ENCODE data around the gene SLC5A1. TPM values are rescaled to one million over a fixed set of nuclear protein-coding genes. Genes with fewer than 3 reads are reported as not detected.

Gene SLC5A1
- total RNA-seq, 4 donors from 2014 or later, result 0.24 TPM; not detected in 3

DNA sequence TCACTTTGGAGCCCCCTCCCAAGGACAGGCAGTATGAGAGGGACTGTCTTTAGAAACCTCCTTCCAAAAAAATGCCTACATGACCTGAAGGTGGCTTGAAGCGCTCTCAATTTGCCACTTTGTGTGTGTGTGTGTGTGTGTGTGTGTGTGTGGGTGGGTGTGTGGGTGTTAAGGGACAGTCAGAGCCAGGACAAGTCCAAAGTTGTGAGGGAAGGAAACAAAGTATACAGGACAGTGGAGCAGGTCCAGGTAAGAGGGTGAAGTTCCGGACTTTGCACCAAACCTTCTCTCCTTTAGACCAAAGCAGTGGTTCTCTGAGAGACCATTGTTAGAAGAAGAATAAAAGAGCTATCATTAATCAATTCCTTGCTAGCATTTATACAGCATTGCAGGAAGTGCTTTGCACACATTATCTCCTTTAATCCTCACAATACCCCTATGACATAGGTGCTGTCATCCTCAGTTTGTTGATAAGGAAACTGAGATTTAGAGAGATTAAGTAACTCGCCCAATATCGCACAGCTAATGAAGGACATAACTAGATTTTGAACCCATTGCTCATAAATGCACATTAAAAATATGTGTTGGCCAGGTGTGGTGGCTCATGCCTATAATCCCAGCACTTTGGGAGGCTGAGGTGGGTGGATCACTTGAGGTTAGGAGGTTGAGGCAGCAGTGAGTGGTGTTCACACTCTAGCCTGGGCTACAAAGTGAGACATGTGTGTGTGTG, 12.4 kb upstream of the SLC5A1 start:
- intact Hi-C loops (cut with DNase I; ENCODE audit: low total_unique reads), result no loop called here
- ATAC-seq (no peak), DNase-seq (no peak)
- Histone ChIP-seq H3K27ac (no peak overlapping the region), H3K4me1 (no peaks in the 10 kb centered on the region), H3K4me3 (no peak overlapping the region), H3K36me3 (no peaks in the 10 kb centered on the region), H3K9me3 (no peaks in the 10 kb centered on the region), H3K27me3 (no peaks in the 10 kb centered on the region)
- in situ Hi-C loops (cut with MboI; ENCODE audit: low sequenced_read_pairs in 4 of 4), result no loop called here
- TF ChIP-seq POLR2A (IDR thresholded peaks at IDR 0.05), result no peak
- TF ChIP-seq, protein P1, sequence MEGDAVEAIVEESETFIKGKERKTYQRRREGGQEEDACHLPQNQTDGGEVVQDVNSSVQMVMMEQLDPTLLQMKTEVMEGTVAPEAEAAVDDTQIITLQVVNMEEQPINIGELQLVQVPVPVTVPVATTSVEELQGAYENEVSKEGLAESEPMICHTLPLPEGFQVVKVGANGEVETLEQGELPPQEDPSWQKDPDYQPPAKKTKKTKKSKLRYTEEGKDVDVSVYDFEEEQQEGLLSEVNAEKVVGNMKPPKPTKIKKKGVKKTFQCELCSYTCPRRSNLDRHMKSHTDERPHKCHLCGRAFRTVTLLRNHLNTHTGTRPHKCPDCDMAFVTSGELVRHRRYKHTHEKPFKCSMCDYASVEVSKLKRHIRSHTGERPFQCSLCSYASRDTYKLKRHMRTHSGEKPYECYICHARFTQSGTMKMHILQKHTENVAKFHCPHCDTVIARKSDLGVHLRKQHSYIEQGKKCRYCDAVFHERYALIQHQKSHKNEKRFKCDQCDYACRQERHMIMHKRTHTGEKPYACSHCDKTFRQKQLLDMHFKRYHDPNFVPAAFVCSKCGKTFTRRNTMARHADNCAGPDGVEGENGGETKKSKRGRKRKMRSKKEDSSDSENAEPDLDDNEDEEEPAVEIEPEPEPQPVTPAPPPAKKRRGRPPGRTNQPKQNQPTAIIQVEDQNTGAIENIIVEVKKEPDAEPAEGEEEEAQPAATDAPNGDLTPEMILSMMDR (IDR thresholded peaks at IDR 0.05 in 4 of 5, conservative IDR thresholded peaks at IDR 0.05 in 1 of 5), result no peak

DNA sequence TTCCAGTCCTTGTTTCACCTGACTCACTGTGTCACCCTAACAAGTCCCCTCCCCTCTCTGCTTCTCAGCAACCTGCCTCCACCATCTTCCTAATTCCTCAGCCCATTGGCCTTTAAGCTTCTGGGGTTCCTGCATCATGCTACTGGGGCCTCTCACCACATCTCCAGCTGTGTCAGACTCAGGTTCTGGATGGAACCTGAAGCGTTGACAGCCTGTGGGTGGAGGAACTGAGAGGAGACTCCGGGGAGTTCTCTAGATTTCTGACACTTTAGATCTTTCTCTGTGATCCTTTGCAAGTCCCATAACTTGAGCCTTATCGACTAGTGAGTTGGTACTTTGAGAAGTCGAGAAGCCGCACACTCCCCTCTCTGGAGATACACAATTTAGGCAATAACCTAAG, 11.6 kb upstream of the SLC5A1 start:
- Histone ChIP-seq H3K4me3 (no peak overlapping the region), H3K36me3 (no peaks in the 10 kb centered on the region), H3K27ac (no peak overlapping the region), H3K9me3 (no peaks in the 10 kb centered on the region), H3K27me3 (no peaks in the 10 kb centered on the region), H3K4me1 (no peaks in the 10 kb centered on the region)
- intact Hi-C loops (cut with DNase I; ENCODE audit: low total_unique reads) (no loop called here), in situ Hi-C loops (cut with MboI; ENCODE audit: low sequenced_read_pairs in 4 of 4) (no loop called here)
- DNase-seq, result no peak
- TF ChIP-seq, protein P1 (IDR thresholded peaks at IDR 0.05 in 4 of 5, conservative IDR thresholded peaks at IDR 0.05 in 1 of 5), result no peak
- no peak for TF ChIP-seq POLR2A (IDR thresholded peaks at IDR 0.05)
- no peak for ATAC-seq

DNA sequence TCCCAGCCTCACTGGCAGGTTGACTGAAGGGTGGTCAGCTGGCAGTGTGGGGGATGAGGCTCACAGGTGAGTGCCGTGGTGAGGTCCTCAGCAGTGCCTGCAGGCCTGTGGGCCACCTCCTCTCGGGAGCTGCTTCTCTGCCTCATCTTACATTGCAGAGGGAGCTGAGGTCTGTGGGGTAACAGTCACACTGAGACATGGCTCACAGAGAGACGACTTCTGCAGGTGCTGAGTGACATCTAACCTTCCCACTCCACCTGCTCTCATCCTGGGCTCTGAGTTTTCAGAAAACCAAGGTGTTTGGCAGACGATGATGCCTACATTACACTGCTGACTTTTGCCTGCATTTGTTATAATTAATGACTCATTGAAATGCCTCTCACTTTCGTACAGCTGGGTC, 8.8 kb upstream of the SLC5A1 start:
- no peak overlapping the region for H3K27ac ChIP-seq
- H3K4me1 ChIP-seq, result no peaks in the 10 kb centered on the region
- intact Hi-C loops (cut with DNase I; ENCODE audit: low total_unique reads) (no loop called here), in situ Hi-C loops (cut with MboI; ENCODE audit: low sequenced_read_pairs in 4 of 4) (no loop called here)
- DNase-seq (no peak), ATAC-seq (no peak)
- TF ChIP-seq, protein P1 (IDR thresholded peaks at IDR 0.05 in 4 of 5, conservative IDR thresholded peaks at IDR 0.05 in 1 of 5), result no peak
- TF ChIP-seq POLR2A (IDR thresholded peaks at IDR 0.05), result no peak
- no peaks in the 10 kb centered on the region for H3K36me3 ChIP-seq
- no peak overlapping the region for H3K4me3 ChIP-seq
- no peaks in the 10 kb centered on the region for H3K9me3 ChIP-seq
- no peaks in the 10 kb centered on the region for H3K27me3 ChIP-seq

DNA sequence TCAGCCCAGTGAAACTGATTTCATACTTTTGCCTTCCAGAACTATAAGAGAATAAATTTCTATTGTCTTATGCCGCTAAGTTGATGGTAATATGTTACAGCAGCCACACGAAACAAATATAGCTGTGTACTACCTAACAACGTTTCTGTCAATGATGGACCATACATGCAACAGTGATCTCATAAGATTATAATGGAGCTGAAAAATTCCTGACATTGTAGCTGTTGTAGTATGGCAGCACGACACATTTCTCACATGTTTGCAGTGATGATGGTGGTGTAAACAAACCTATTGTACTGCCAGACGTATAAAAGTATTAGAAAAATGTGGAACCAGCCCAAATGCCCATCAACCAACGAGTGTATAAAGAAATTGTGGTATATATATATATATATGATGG, 5.8 kb upstream of the SLC5A1 start:
- no peak for TF ChIP-seq POLR2A (IDR thresholded peaks at IDR 0.05)
- TF ChIP-seq, protein P1 (IDR thresholded peaks at IDR 0.05 in 4 of 5, conservative IDR thresholded peaks at IDR 0.05 in 1 of 5), result no peak
- DNase-seq (no peak), ATAC-seq (no peak)
- Histone ChIP-seq H3K4me1 (no peaks in the 10 kb centered on the region), H3K9me3 (no peaks in the 10 kb centered on the region), H3K4me3 (no peak overlapping the region), H3K27ac (no peak overlapping the region), H3K27me3 (no peaks in the 10 kb centered on the region), H3K36me3 (no peaks in the 10 kb centered on the region)
- intact Hi-C loops (cut with DNase I; ENCODE audit: low total_unique reads) (no loop called here), in situ Hi-C loops (cut with MboI; ENCODE audit: low sequenced_read_pairs in 4 of 4) (no loop called here)

All from gastrocnemius medialis (tissue), 4 donors.